GM21381 (cell line): ENCODE data around the gene CCDC38.

Experiments used
- ATAC-seq: cut with Tn5 transposase; IDR thresholded peaks from one replicate; pipeline ENCODE4 v1.9.1; 2021; ENCODE audit warnings: mild to moderate bottlenecking, moderate library complexity; ENCODE audit not compliant: unreplicated experiment

Gene CCDC38

GRCh38 chr12:95838125-95838524, 104.3 kb downstream of the CCDC38 start:
- ATAC-seq, result no peak

- no peak for ATAC-seq
Measured at GRCh38 chr12:95837240-95838038, 105.0 kb downstream of the CCDC38 start.

GRCh38 chr12:95836630-95837239, 105.7 kb downstream of the CCDC38 start:
- no peak for ATAC-seq

GRCh38 chr12:95836185-95836609, 106.2 kb downstream of the CCDC38 start:
- ATAC-seq, result no peak

GRCh38 chr12:95834572-95834971, 107.8 kb downstream of the CCDC38 start:
- no peak for ATAC-seq

- no peak for ATAC-seq
Measured at GRCh38 chr12:95830335-95831089, 111.9 kb downstream of the CCDC38 start.

GRCh38 chr12:95829395-95829794, 113.0 kb downstream of the CCDC38 start:
- no peak for ATAC-seq

- no peak for ATAC-seq
Measured at GRCh38 chr12:95820096-95820703, 122.2 kb downstream of the CCDC38 start.
